Stimulated activated CD4-positive, alpha-beta T cell treated with anti-CD3 and anti-CD28 coated beads, Interleukin-2, amount 100 ng/mL, for 24 hours (primary cell): Measurements from ENCODE around the gene TOR4A.

ENCODE experiments used
- DNase-seq, 2 donors: peaks; one replicate each; pipeline ENCODE4 v3.0.0-alpha.2; 2020

The TOR4A gene

DNA sequence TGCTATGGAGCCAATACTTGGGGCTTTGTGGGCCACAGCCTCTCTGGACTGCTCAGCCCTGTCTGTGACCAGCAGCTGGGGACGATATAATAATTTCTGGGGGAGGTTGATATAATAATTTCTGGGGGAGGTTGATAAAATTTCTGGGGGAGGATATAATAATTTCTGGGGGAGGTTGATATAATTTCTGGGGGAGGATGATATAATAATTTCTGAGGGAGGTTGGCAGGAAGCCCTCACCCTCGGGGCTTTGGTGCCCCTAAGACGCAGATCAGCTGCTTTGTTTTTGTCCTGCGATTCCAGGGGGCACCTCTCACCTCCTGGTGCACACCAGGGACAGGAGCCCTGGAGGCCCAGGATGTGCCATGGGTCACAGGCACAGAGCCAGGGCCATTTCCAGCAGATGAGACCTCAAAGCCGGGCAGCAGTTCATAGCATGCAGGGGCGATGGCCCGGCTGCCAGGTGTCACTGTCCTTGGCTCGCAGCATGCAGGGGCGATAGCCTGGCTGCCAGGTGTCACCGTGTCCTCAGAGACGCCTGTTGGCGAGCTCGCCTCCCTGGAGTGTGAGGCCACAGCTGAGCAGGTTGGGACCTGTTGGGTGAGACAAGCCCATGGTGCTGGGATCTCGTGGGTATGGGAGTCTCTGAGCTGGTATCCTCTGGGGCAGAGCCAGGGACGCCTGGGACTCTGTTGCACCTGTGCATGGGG is 3.8 kb upstream of the TOR4A start:
- no peak for DNase-seq

DNA sequence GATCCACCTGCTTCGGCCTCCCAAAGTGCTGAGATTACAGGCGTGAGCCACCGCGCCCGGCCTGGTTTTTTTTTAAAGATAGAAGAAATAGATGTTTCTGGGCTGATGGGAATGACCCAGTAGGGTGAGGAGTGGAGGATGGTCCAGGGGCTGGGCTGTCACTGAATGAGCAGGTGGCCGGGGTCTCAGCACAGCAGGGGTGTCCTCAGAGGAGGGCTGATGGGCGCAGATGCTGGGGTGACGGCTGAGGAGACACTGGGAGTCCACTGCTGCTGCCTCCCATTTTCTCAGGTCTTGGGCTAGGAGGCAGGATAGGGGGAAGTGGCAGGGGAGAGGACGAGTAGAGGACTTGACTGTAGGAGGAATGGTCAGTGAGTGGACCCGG is 2.3 kb upstream of the TOR4A start:
- no peak for DNase-seq

- no peak for DNase-seq
Observed at GRCh38 chr9:137275588-137276472, 1.7 kb upstream of the TOR4A start.

- no peak for DNase-seq
Observed at GRCh38 chr9:137276473-137277328, 825 bp upstream of the TOR4A start.

- no peak for DNase-seq
Observed at GRCh38 chr9:137278061-137278701, 655 bp downstream of the TOR4A start.

GRCh38 chr9:137278721-137279711 is 1.5 kb downstream of the TOR4A start:
- no peak for DNase-seq

DNA sequence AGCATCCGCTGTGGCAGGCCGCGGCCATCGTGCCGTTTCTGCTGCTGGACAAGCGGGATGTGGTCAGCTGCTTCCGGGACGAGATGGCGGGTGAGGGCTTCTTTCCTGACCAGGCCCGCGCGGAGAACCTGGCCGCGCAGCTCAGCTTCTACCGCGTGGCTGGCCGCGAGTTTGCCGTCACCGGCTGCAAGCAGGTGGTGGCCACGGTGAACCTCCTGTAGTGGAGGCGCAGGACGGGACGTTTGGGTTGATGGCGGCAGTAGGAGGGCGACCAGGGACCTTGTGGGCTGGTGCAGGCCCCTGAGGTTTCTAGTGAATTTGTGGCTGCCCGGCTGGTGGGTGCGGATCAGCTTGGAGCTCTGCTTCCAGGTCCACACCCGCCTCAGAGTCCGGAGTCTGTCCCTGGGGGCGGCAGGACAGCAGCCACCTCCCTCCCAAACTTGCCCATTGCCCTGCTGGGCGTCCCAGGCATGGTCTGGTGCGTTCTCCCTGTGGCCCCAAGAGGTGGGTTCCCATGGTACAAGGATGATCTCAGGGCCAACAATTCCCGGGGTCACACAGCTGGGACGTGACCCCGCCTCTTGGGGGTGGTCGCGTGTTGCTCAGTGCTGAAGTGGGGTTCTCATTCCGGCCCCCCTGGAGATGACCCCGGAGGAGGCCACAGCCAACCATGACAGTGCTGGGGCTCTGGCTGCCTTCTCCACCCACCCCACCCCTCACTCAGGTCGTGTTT is 2.4 kb downstream of the TOR4A start:
- no peak for DNase-seq

- DNase-seq, result peak in 1 of 2 donors; percentile 33
Observed at GRCh38 chr9:137280474-137281344, 3.2 kb downstream of the TOR4A start.

GRCh38 chr9:137281345-137282116 is 4.0 kb downstream of the TOR4A start:
- no peak for DNase-seq

DNA sequence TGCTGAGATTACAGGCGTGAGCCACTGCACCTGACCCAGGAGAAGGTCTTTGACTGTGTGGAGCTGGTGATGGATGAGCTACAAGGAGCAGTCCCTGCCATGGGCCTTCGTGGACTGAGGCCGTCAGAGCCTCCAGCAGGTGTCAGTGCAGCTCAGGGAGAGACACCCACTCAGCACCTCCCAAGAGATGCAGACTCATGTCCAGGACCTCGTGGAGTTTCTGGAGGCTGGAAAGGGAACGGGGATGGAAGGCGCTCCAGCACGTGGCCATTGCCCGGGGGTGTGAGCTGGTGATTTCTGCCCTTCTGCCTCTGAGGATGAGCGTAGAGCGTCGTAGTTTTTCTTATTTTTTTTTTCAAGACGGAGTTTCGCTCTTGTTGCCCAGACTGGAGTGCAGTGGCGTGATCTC is 9.5 kb downstream of the TOR4A start:
- DNase-seq, result peak; percentile 21 to 38

DNA sequence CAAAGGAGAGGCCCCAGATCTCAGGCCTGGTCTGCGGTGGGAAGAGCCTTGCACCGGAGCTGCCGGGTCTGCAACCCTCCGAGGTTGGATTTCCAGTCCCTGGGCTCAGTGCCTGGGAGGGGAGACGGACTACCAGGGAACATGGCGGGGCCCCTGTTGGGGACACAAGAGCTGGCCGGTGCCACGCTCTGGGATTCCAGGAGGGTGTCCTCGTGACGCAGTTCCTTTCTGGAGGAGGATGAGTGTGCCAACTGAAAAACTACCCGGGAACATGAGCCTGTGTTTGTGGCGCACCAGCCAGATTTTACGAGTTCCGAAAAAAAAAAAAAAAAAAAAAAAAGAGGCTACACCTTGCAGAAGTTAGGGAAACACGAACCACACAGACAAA is 15.6 kb downstream of the TOR4A start:
- no peak for DNase-seq

GRCh38 chr9:137293482-137294090 is 16.1 kb downstream of the TOR4A start:
- DNase-seq, result no peak

GRCh38 chr9:137294091-137294680 is 16.7 kb downstream of the TOR4A start:
- DNase-seq, result peak in 1 of 2 donors; percentile 39

GRCh38 chr9:137294681-137295237 is 17.2 kb downstream of the TOR4A start:
- DNase-seq, result peak in 1 of 2 donors; percentile 40

DNA sequence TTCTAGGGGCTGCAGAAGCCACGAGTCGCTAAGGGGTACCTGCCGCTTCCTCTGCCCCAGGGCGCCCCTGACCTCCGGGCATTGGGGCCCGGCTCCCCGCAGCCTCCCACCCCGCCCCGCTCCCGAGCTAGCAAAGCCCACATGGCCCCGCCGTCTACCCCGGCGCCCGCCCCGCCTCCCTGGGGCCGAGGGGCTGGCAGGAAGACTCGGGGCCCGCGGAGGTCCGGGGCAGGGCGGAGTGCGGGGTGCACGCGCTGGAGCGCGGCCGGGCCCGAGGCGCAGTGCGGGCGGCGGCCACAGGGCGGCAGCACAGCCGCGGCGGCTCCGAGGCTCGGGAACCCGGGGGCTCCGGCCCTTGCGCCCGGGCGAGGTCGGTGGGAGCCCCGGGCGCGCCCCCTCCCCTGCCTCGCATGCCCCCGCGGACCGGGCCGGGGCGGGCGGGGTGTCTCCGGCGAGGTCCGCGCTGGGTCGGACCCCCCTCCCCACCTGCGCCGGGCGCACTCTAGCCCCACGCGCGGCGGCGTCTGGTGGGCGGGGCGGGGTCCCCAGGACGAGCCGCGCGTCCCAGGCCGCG is 17.8 kb downstream of the TOR4A start:
- DNase-seq, result peak; percentile 58 to 69

DNA sequence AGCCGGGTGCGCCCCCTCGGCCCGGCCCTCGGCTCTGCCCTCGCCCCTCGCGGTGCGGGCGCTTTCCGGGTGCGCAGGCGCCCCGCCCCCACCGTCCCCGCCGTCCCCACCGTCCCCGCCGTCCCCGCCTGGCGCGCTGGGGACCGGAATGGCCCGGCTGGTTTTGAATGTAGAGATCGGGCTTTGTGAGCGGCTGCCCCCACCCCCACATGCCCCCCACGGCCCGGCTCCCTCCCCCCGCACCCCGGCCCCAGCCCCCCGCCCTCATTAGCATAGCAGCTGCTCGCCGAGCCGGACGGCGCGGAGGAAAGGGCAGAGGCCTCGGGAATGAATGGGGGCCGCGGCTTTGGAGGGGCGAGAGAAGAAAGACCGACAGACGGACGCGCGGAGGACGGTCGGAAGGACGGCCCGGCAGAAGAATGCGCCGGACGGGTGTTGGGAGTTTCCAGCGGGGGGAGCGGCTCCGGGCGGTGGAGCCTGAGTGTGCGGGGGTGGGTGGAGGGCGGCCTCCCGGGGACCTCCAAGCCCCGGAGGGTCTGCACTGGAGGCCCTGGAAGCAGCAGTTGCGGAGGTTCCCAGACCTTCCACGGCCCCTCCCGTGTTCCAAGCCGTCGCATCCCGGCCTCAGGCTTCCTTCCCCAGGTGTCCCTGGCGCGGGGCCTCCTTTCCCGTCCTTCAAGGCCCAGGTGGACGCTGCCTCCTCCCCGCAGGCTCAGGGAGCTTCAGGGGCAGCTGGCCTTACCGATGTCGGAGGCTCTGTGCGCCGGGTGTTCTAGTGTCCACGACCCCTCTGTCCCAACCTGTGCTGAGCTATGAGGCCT is 18.5 kb downstream of the TOR4A start:
- DNase-seq, result no peak
